HG03354 (cell line): Measurements from ENCODE around the gene RNU4-1.
"Not testable (repeated sequence)": the region's sequence is repeated elsewhere in the genome, so short reads cannot be mapped to it uniquely, and the experiment has no call there.

Source experiments
- ATAC-seq: cut with Tn5 transposase; IDR thresholded peaks from one replicate; pipeline ENCODE4 v1.9.1; 2021; ENCODE audit warnings: mild to moderate bottlenecking; ENCODE audit not compliant: unreplicated experiment, poor library complexity, severe bottlenecking

RNU4-1 gene

DNA sequence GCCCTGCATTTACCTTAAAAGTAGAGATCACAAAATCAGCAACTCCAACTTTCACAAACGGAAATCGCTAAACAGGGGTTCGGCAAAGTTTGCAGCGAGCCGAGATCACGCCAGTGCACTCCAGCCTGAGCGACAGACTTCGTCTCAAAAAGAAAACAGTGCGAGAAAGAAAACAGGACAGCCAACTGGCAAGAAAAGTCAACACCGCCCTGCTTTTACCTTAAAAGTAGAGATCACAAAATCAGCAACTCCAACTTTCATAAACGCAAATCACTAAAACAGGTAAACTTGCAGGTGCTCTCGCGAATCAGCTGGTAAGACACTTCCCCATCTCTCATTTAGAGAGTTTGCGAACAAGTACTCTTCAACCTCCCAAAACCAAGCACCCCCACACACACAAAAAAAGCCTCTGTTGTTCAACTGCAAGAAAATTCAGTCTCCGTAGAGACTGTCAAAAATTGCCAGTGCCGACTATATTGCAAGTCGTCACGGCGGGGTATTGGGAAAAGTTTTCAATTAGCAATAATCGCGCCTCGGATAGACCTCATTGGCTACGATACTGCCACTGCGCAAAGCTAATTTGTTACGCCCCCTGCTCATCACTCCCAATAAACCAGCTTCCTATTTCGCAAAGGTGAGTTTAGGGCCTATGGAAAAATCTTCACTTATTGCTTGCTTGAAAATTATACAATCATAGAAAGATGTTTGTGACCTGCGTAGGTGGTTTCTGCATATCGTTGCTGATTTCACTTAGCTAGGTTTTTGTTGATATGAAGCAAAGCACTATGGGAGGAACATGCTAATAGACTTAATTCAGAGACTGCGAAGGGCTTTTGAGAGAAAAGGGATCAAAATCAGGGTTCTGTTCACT is at the start of gene RNU4-1:
RNU4-1 (minus strand) TSS at position 577 of the 871 bp plus-strand sequence.
- ATAC-seq: peak; percentile 52

DNA sequence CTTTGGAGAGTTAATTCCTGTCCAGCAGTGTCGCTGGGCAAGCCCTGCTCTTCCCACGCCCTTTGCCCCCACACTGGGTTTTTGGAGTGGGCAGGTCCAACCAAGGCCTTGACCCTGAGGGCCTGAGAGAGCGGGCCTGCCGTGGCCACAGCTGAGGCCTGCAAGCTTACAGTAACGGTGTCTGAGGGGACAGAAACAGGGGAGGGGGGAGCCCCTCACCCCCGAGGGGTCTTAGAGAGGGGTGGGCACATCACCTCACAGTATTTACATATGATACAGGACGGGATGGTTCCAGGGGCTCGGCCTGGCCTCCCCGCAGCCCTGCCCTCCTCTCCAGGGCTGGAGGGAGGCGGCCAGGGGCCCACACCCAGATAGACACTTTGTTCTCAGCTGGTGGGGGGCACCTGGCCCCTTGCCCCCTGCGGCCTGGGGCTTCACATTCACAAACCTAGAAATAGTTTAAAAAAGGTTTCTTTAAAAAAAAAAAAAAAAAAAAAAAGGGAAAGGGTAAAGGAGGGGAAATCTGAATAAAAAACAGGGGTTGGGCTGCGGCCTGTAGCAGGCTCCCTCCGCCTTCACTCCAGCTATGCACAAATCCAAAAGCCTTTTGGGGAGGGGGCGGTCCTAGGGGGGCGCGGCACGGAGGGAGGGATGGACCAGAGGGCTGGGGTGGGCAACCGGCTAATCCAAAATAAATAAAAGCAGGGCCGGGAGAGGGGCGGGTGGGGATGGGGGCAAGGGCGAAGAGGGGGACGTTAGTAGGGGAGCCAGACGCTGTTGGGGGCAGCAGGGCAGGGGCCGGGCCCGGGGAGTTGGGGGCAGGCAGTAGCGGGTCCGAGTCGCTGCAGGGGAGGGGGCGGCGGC is 49.4 kb upstream of the RNU4-1 start:
- no peak for ATAC-seq

DNA sequence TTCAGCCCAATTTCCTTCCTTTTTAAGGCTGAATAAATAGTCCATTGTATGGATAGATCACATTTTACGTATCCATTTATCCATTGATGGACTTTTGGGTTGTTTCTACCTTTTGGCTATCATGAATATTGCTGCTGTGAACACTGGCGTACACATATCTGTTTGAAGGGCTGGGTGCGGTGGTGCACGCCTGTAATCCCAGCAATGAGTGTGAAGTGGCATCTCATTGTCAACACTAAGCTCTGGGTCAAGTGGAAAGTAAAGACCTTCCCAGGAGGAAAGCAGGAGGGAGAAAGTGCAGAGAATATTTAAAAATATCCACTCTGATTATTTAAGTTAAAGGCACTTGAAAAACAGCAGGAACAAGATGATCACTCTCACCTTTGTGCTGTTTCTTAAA is 46.2 kb upstream of the RNU4-1 start:
- no peak for ATAC-seq

DNA sequence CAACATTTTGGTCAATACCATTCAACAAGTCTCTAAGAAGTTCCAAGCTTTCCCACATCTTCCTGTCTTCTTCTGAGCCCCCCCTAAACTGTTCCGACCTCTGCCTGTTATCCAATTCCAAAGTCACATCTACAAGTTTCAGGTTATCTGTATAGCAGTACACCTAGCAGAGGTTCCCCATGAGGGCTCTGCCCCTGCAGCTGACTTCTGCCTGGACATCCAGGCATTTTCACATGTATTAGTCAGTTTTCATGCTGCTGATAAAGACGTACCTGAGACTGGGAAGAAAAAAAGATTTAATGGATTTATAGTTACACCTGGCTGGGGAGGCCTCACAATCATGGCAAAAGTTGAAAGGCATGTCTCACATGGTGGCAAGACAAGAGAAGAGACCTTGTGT is 44.7 kb upstream of the RNU4-1 start:
- ATAC-seq: no peak

DNA sequence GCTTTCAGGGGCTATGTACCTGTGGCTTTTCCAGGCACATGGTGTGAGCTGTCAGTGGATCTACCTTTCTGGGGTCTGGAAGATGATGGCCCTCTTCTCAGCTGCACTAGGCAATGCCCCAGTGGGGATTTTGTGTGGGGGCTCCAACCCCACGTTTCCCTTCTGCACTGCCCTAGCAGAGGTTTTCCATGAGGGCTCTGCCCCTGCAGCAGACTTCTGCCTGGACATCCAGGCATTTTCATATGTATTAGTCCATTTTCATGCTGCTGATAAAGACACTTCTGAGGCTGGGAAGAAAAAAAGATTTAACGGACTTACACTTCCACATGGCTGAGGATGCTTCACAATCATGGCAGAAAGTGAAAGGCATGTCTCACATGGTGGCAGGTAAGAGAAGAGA is 43.4 kb upstream of the RNU4-1 start:
- ATAC-seq: not testable (repeated sequence)

DNA sequence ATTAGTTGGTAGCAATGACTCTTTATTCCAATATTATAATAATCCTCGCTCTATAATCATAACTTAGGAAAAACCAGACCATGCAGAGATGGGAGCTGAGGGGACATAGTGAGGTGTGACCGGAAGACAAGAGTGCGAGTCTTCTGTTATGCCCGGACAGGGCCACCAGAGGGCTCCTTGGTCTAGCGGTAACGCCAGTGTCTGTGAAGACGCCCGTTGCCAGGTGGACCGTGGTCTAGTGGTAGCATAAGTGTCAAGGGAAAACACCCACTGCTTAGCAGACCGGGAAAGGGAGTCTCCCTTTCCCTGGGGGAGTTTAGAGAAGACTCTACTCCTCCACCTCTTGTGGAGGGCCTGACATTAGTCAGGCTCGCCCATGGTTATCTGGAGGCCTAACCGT is 42.4 kb upstream of the RNU4-1 start:
- ATAC-seq: not testable (repeated sequence)

DNA sequence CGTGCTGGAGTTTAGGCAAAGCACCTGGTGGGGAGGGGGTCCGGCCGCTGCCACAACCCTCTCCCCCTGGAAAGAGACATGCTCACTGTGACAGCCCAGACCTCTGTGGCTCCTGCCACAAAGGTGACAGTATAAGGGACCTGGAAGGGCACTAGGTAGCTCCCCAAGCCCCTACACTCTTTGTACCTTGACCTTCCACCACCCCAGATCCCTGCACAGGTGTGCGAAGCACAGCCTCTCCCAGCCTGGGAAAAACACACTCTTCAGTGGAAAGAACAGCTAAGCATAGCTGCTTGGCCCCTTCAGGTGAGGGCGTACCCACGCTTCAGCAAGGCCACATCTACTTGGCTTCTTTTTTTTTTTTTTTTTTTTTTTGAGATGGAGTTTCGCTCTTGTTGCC is 39.5 kb upstream of the RNU4-1 start:
- ATAC-seq: no peak

DNA sequence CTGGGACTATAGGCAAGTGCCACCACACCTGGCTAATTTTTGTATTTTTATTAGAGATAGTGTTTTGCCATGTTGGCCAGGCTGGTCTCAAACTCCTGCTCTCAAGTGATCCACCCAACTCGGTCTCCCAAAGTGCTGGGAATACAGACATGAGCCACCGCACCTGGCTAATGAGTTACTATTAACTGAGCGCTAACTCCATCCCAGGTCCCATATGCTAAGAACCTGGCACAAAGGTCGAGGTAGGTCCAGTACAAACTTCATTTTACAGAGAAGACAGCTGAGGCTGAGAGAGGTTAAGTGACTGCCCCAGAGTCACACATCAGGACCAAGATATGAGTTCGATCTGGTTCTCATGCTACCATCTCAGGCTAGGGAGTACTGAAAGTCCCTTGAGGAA is 39.0 kb upstream of the RNU4-1 start:
- ATAC-seq: no peak

DNA sequence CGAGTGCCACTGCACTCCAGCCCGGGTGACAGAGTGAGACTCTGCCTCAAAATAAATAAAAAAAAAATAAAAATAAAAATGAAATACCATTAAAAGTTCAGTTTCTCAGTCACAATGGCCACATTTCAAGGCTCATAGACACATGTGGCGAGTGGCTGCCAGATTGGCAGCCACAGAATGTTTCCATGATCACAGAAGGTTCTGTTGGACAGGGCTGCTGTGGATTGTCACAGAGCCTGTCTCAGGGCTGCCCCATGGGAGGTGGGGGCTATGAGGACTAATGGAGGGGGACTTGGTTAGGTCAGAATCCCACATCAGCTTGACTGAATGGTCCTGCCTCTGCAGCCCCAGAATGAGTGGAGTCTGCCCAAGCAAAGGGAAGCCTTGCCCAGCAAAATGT is 38.4 kb upstream of the RNU4-1 start:
- no peak for ATAC-seq

DNA sequence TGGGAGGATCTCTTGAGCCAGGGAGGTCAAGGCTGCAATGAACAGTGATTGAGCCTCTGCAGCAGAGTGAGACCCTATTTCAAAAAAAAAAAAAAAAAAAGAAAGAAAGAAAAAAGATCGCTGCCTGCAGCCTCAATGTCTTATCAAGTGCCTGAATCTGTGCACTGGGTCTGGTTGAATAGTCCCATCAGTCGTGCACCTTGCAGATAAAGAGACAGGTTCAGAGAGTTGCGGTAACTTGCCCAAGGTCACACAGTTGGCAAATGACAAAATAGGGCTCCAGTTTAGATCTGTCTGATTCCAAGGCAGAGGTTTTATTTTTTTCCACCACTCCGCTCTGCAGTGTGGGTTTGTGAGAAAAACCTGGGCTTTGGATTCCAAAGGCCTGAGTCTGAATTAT is 35.2 kb upstream of the RNU4-1 start:
- no peak for ATAC-seq

DNA sequence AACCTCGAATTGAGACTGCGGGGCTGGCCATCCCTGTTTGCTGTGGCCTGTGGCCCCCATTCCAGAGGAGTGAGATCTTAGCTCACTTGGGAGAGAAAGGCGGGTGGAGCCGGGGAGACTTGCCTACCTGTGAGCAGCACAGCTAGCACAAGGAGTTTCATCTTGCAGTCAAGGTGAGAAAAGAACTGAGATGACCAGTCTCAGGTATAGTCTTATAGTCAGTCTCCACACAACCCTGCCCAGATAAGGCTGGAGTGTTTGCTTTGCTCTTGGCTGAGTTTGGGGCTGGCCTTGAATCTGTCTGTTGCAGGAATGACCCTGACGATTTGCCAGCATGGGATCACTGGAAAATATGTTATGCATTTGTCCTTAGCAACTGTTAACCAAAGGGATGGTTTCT is 34.6 kb upstream of the RNU4-1 start, which contains the start of gene PLA2G1B:
PLA2G1B (minus strand) TSS at position 187 of the 400 bp plus-strand sequence; CDS start at position 161, 26 bp downstream.
- ATAC-seq: no peak

DNA sequence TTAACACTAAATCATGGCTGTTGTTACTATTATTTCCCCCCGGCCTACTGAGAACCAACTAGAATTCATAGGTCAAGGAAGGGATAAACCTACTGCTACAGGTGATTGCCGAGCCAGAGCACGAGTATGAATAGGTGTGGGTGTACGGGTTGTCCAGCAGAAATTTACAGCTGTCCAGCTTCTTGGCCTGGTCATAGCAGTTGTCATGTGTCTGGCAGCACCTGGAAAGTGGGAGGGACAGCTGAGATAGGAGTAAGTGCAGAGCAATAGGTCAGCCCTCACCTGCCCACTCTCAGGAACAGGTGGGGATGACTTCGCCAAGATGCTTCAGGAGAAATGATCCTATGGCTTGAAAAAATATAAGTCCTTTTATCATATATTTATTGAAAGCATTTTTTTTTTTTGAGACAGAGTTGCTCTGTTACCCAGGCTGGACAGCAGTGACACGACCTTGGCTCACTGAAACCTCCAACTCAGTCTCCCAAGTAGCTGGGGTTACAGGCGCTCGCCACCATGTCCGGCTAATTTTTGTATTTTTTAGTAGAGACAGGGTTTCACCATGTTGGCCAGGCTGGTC is 31.9 kb upstream of the RNU4-1 start:
- no peak for ATAC-seq

DNA sequence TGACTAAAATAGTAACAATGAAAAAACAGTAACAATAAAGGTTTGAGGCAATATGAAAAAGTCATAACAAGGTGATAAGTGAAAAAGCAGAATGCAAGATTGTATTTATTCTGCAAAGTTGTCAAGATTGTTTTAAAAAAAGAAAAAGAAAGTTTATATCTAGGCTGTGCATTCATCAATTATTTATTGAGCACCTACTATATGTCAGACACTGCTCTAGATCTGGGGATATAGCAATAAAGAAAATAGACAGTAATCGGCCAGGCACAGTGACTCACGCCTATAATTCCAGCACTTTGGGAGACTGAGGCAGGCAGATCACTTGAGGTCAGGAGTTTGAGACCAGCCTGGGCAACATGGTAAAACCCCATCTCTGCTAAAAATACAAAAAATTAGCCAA is 30.7 kb upstream of the RNU4-1 start:
- ATAC-seq: no peak

DNA sequence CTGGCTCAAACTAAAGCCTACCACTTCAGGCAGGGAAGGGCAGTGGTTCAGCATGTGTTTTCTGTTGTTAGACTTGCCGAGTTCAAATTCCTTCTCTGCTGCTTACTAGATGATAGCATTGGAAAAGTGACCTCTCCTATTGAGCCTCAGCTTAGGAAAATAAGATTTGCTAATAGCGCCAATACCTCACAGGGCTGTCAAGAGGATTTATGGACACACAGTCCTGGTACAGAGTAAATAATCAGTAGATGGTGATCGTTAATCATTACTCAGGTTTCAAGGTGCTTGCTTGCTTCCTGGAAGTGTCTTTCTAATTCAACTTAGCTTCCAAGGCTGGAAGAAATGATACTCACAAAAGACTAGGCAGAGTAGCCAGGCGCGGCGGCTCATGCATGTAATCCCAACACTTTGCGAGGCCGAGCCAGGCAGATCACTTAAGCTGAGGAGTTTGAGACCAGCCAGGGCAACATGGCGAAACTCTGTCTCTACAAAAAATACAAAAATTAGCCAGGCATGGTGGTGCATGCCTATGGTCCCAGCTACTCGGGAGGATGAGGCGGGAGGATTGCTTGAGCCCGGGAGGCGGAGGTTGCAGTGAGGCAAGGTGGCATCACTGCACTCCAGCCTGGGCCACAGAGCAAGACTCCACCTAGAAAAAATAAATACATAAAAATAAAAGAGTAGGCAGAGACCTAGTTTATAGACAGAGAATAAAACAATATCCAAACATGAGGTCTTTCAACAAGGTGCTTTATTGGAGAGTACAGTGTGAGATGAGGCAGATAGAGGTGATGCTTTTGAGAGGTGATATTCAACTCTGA is 28.6 kb upstream of the RNU4-1 start:
- no peak for ATAC-seq

DNA sequence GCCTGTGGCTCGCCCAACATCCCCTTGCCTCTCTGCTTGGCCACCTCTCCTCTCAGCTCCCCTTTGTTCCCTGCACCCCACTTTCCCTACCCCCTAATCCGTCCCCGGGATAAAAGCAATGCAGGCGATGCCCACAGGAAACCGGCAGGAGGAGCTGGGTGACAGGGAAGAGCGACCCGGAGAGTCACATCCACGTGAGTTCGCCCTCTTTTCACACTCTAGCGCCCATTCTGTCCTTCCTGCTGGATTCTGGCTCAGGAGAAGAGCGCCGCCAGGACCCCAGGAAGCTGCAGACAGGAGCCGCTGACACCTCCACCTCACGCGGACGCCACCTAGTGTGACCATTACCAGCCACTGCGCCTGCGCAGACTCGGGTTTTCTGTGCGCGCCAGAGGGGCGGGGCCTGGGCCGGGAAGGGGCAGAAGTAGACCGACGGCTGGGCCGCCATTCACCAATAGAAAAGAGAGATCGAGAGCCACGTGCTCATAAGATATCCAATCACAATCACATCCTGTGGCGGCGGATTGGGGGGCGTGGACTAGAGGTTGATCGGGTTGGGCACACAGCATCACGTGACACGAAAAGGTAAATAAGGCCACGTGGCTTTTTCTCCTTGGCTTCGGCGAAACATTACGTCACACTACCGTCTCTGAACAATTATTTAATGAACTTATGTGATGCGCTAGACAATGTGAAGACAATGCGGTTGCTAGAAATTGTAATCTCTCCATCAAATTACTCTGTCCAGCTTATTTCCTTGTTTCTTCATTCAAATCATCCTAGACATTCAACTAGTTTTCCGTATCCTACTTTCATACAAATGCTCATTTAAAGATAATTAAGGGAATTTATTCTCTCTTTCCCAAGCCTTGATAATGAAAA is 24.4 kb upstream of the RNU4-1 start:
- ATAC-seq: peak; percentile 100

DNA sequence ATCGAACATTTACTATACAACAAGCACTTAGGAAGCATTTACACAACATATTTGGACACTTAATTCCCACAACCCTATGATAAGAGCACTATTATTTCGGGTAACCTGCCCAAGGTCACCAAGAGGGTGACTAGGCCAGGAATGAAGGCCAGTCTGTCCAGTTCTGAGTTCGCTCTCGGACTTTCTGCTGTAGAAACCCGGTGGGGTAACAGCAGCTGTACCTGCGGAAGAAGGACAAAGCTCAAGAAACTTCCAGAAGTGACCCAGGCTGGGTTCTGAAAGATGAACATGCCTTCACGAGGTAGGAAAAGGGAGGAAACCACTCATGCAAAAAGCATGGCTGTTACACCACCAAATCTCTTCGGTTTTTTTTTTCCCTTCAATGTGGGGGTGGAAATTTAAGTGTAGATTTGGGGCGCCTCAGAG is 23.8 kb upstream of the RNU4-1 start:
- ATAC-seq: no peak

DNA sequence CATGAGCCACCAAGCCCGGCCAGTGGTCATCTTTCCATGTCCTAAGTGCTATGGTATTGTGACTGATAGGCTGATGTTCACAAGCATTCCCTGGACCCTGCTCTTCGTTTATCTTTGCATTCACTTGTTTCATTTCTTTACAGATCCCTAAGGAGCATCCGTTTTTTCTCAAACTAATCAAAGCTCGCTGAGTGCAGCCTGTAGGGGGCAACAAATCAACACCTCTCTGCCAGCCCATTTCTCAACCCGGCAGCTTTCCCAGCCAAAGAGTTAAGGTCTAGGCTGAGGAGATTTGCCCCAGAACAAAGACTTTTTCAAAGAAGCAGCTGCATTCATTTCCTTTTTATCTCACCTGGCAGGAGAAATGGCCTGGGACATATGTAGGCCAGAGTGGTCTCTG is 21.2 kb upstream of the RNU4-1 start:
- no peak for ATAC-seq

DNA sequence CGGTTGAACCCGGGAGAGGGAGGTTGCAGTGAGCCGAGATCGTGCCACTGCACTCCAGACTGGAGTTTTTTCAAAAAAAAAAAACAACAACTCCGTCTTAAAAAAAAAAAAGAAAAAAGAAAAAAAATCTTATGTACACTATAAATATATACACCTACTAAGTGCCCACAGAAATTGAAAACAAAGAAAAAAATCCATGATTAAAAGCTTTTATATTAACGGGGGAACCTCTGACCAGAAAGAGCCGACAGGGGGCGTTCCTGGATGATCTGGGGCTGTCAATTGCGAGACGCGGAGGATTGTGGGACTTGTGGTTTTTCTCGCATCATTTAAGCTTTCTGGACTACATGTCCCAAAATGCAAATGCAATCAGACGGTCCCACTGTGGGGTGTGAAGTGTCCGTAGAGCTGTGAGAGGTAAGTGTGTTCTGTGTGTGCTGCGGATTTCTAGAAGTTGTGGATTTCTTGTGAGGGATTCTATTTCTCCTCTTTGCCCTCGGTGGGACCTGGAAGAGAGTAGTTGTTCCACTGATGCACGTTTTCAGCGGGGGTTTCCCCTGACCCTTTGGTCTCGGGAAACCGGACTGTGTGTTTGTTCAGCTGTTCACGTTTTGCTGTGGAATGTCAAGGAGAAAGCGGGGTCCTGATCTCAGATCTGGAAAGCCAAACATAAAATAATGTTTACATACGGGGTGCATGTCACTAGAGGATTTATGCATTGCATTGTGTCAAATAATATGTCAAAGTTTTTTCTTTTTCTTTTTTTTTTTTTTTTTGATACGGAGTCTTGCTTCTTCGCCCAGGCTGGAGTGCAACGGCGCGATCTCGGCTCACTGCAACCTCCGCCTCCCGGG is 9.2 kb upstream of the RNU4-1 start, which contains the start of gene SIRT4:
SIRT4 (plus strand) TSS at position 360 of the 854 bp plus-strand sequence. CDS start 1,241 bp downstream, outside the sequence.
- peak; percentile 93 for ATAC-seq
